RWPE2 (cell line): ENCODE data around the gene ZNF333.
A peak's percentile ranks its signal among the peaks of the same experiment; 100 is the strongest.

ENCODE experiments used
- ATAC-seq: fragments of 200-7000 bp; cut with Tn5 transposase; 3 replicates; pipeline ENCODE4 v1.9.1; 2021; ENCODE audit warnings: low read depth
- DNase-seq: peaks from one replicate; pipeline ENCODE4 v3.0.0-alpha.2; 2020; ENCODE audit warnings: low spot score
- H3K27ac ChIP-seq: fragments of 450-650 bp; 2 replicates; pipeline ENCODE4 v1.5.1; 2017; ENCODE audit warnings: mild to moderate bottlenecking; ENCODE audit not compliant: poor library complexity, severe bottlenecking
- H3K27me3 ChIP-seq: fragments of 250-450 bp; sonication (Bioruptor Pico); 2 replicates; pipeline ENCODE4 v1.5.1; 2021; ENCODE audit warnings: mild to moderate bottlenecking, moderate library complexity; ENCODE audit not compliant: insufficient read depth, poor library complexity, severe bottlenecking
- H3K36me3 ChIP-seq: fragments of 250-450 bp; sonication (Bioruptor Pico); 2 replicates; pipeline ENCODE4 v1.5.1; 2020; ENCODE audit warnings: low read depth, mild to moderate bottlenecking, moderate library complexity
- H3K4me1 ChIP-seq: fragments of 250-450 bp; sonication (Bioruptor Pico); 2 replicates; pipeline ENCODE4 v1.5.1; 2021; ENCODE audit warnings: mild to moderate bottlenecking, moderate library complexity; ENCODE audit not compliant: insufficient read depth, poor library complexity, severe bottlenecking
- H3K4me3 ChIP-seq: fragments of 250-450 bp; sonication (Bioruptor Pico); 2 replicates; pipeline ENCODE4 v1.5.1; 2021; ENCODE audit warnings: mild to moderate bottlenecking, moderate library complexity; ENCODE audit not compliant: severe bottlenecking
- H3K9me3 ChIP-seq: fragments of 250-450 bp; sonication (Bioruptor Pico); 2 replicates; pipeline ENCODE4 v1.5.1; 2021; ENCODE audit warnings: mild to moderate bottlenecking, moderate library complexity; ENCODE audit not compliant: severe bottlenecking
- TF ChIP-seq, protein P1 (sequence below): fragments of 450-650 bp; IDR thresholded peaks from one replicate; pipeline ENCODE4 v1.5.1; 2017; ENCODE audit warnings: mild to moderate bottlenecking, moderate library complexity; ENCODE audit not compliant: poor library complexity, severe bottlenecking

Gene ZNF333

DNA sequence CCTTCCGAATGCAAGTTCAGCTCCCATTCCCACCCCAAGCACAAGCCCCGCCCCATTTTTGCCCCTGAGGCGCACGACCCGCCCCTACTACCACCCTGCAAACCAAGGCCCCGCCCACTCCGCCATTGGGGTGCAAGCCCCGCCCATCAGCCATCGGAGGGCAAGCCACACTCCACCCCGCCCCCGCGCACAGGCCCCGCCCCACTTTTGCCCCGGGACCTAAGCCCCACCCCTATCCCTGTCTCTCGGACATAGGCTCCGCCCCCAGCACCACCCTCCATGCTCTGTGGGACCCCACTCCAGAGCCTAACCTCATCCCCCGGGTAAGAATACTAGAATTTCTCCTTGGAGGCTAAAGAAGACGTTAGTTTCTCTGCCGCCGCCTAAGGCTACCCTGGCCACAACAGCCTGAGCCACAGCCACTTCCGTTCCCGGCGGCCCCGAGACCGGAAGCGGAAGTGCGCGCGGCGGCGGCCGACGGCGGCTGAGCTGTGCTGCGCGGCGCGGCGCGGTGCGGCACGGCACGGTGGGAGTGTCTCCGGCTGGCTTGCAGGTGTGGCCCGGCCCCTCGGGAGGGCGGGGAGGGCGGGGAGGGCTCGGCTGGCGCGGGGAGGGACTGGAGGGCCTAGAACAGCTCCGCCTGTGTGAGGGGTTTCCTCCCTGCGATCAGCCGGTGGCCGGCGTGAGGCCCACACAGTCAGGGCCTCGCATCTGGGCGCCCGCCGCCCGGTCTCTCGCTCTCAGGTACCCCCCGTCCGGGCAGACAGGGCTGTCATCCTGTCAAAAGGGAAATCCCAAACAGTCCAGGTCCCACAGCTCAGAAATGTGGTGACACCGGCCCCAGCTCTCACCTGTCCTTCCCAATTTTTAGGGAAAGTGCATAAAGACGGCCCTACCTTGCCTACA lies at the start of gene ZNF333:
TSS of gene ZNF333 (plus strand) at position 451 of the 906 bp plus-strand sequence. CDS start 3,444 bp downstream, outside the sequence.
- H3K4me3 ChIP-seq, result peak within 1 kb of the TSS; percentile 95
- DNase-seq (peak; percentile 95), ATAC-seq (peak; percentile 98)
- H3K36me3 ChIP-seq, result no peaks in the 10 kb centered on the region
- peak within 1 kb of the TSS; percentile 79 for H3K27ac ChIP-seq
- H3K27me3 ChIP-seq, result no peaks in the 10 kb centered on the region
- H3K9me3 ChIP-seq, result no peaks in the 10 kb centered on the region
- TF ChIP-seq, protein P1, sequence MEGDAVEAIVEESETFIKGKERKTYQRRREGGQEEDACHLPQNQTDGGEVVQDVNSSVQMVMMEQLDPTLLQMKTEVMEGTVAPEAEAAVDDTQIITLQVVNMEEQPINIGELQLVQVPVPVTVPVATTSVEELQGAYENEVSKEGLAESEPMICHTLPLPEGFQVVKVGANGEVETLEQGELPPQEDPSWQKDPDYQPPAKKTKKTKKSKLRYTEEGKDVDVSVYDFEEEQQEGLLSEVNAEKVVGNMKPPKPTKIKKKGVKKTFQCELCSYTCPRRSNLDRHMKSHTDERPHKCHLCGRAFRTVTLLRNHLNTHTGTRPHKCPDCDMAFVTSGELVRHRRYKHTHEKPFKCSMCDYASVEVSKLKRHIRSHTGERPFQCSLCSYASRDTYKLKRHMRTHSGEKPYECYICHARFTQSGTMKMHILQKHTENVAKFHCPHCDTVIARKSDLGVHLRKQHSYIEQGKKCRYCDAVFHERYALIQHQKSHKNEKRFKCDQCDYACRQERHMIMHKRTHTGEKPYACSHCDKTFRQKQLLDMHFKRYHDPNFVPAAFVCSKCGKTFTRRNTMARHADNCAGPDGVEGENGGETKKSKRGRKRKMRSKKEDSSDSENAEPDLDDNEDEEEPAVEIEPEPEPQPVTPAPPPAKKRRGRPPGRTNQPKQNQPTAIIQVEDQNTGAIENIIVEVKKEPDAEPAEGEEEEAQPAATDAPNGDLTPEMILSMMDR, result no peak
- no peaks in the 10 kb centered on the region for H3K4me1 ChIP-seq

DNA sequence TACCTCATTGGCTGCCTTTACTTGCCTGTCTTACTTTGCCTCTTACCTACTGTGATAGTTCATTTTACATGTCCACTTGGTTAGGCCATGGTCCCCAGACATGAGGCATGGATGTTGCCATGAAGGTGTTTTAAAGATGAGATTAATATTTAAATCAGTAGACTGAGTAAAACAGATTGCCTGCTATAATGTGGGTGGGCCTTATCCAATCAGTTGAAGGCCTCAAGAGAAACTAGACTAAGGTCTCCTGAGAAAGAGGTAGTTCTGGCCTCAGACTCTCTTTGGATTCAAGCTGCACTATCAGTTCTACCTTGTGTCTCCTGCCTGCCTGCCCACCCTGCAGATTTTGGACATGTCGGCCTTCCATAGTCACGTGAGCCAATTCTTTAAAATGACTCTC lies 41.3 kb upstream of the ZNF333 start:
- no peak for ATAC-seq
- Histone ChIP-seq H3K27ac (no peak overlapping the region), H3K27me3 (no peaks in the 10 kb centered on the region), H3K36me3 (no peaks in the 10 kb centered on the region), H3K4me1 (no peaks in the 10 kb centered on the region), H3K4me3 (no peak overlapping the region), H3K9me3 (no peaks in the 10 kb centered on the region)
- TF ChIP-seq, protein P1, result no peak
- DNase-seq, result no peak

DNA sequence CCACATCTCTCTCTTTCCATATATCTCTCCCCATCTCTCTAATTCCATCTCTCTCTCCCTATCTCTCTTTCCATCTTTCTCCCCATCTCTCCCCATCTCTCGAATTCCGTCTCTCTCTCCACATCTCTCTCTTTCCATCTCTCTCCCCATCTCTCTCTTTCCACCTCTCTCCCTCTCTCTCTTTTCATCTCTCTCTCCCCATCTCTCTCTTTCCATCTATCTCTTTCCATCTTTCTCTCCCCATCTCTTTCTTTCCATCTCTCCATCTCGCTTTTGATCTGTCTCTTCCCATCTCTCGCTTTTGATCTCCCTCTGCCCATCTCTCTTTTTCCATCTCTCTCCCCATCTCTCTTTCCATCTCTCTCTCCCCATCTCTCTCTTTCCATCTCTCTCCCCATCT lies 40.8 kb upstream of the ZNF333 start:
- no peaks in the 10 kb centered on the region for H3K36me3 ChIP-seq
- no peak for ATAC-seq
- H3K4me3 ChIP-seq, result no peak overlapping the region
- no peaks in the 10 kb centered on the region for H3K9me3 ChIP-seq
- no peak overlapping the region for H3K27ac ChIP-seq
- H3K4me1 ChIP-seq, result no peaks in the 10 kb centered on the region
- DNase-seq, result no peak
- no peaks in the 10 kb centered on the region for H3K27me3 ChIP-seq
- TF ChIP-seq, protein P1, result no peak

DNA sequence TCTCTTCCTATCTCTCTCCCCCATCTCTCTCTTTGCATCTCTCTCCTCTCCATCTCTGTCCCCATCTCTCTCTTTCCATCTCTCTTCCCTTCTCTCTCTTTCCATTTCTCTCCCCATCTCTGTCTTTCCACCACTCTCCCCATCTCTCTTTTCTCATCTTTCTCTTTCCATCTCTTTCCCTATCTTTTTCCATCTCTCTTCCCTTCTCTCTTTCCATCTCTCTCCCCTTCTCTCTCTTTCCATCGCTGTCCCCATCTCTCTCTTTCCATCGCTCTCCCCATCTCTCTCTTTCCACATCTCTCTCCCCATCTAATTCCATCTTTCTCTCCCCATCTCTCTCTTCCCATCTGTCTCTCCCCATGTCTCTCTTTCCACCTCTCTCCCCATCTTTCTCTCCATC lies 39.7 kb upstream of the ZNF333 start:
- DNase-seq, result no peak
- TF ChIP-seq, protein P1, result no peak
- Histone ChIP-seq H3K36me3 (no peaks in the 10 kb centered on the region), H3K4me1 (no peaks in the 10 kb centered on the region), H3K4me3 (no peak overlapping the region), H3K9me3 (no peaks in the 10 kb centered on the region), H3K27me3 (no peaks in the 10 kb centered on the region), H3K27ac (no peak overlapping the region)
- no peak for ATAC-seq
